HG03558 (cell line): ENCODE measurements around the gene CCDC88C.

Source experiments
- ATAC-seq: cut with Tn5 transposase; IDR thresholded peaks from one replicate; pipeline ENCODE4 v1.9.1; 2021; ENCODE audit warnings: moderate number of reproducible peaks; ENCODE audit not compliant: unreplicated experiment; ENCODE audit errors: extremely low read depth

CCDC88C gene

DNA sequence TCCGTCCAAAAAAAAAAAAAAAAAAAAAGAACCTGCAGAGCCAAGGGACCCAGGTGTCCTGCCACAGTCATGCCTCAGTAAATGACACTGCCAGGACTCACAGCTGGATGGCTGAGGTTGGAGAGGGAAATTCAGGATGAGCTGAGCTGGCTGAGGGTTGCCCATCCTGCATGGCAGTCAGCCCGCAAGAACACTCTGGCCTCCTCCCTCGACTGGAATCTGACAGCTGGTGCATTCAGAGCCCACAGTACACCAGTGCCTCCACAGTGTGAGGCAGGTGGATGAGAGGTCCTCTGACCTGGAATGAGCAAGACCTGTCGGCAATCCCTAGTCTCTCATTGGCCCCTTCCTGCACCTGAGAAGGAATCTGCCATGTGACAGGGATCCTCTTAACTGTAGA lies 98.7 kb downstream of the CCDC88C start:
- ATAC-seq = no peak

DNA sequence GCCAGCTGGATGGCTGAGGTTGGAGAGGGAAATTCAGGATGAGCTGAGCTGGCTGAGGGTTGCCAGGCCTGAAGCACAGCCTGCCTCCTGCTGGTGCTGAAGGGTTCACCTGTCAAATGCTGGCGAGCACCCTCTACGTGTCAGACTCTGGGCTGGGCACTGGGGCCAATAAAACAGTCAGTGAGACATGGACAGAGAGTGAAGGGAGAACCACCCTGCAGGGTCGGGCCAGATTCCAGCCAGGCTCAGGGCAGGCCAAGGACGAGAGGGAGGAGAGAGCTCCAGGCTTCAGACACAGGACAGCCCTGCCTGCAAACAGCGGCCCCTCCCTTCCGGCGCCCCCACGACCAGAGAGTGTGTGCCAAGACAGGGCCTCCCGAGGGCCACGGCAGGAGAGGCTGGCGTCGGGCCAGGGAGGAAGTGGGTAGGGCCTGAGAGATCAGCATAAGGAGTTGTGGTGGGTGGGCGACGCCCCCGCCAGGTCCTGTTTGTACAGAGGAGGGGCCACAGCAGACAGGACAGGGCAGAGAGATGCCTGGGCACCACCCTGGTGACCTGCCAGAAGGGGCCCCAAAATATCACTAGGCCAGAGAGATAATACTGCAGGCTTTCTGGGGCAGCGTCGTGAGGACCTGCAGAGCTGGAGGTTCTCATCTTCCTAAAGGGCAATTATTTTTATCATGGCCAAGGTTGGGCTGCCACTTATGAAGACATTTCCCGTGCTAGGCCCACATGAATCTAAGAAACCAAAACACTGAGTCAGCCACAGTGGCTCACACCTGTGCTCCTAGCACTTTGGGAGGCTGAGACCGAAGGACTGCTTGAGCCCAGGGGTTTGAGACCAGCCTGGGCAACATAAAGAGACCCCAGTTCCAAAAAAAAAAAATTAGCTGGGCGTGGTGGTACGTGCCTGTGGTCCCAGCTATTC lies 100.0 kb downstream of the CCDC88C start:
- ATAC-seq = no peak

DNA sequence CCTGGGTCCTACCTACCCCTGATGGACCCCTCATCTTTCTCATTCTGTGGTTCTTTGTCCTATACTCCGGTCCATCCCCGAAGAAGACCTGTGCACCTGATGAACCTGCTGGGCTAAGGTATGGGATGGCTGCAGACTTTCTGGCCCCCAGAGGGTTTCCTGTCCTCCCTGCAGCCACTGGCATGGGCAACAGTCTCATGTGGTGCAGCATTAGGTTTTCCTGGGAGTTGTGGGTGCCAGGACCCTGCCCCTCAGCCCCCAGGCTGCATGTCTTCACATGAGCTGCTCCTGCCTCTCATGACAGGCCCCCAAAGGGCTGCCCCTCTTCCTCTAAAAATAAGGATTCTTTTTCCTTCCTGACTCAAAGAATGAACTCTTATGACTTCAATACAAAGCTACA lies 100.9 kb downstream of the CCDC88C start:
- no peak for ATAC-seq

DNA sequence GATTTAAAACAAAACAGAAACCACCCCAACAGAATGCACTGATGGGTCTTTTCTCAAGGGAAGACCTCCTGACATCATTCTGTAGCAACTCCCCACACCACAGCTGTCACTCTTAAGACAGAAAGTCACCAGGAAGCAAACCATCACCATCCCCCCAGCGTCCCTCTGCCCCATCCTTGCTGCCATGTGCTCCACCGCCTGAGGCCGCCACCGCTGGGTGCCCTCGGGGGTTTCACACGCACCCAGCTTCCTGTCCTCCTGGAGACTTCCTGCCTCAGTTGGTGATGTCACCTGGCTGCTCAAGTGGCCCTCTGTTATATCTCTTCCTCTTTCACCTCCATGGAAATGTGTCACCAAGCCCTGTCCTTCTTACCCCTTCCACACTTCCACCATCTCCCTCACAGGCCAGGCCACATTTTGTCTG lies 101.8 kb downstream of the CCDC88C start:
- ATAC-seq = peak; percentile 56

DNA sequence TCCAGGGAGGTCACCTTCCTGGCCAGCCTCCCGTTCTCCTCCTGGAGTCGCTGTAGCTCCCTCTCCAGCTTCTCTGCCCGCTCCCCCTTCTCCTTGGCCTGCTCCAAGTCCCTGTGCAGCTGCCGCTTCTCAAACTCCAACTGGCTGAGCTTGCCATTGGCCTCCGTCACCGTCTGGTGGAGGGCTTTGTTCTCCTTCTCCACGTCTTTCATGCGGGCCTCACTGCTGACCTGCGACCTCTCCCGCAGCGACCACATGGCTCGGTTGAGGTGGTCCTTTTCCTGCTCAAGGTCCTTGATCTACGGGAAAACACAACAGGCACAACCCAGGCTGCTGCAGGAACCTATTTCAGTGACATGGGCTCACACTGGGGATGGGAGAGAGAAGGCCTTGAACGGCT lies 103.8 kb downstream of the CCDC88C start:
- ATAC-seq = no peak

DNA sequence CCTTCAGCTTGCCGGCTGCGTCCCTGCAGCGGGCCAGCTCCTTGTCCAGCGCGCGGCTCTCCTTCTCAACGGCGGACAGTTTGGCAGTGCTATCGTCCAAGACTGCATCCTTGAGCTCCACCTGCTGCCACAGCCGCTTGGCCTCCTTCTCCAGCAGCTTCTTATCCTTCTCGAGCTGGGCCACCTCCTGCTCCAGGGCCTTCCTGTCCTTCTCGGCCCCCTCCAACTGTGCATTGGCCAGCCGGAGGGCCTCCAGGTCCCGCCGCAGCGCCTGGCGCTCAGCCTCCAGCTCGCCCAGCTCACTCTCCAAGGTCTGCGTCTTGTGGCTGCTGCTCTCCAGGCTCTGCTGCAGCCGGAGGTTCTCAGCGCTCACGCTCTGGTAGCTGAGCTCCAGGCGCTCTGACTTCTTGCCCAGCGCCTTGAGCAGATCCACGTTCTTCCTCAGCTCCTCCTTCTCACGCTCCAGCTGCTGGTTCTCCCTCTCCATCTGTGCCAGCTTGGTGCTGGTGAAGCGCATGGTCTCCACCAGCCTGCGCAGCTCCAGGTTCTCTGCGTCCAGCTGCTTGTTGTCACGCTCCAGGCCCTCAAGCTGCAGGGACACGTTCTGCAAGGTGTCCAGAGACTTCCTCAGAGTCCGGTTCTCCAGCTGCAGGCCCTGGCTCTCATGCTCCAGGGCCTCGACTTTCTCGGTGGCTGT lies 104.3 kb downstream of the CCDC88C start:
- ATAC-seq = no peak

DNA sequence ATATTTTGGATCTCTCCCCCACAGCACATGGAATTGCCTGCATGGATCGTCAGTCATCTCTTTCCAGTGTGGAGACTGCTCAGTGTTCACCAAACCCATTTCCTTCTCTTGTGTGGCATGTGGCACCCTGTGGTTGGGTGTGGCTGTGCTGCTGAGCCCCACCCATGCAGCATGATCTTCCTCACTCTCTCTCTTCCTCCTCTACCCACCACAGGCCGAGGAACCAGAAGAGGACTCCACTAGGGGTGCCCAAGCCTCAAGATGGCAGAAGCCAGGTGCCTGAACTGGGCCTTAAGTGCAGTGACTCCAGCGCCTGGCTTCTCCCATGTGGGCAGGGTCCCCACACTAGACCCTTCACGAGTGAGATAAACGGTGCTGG lies 106.3 kb downstream of the CCDC88C start:
- ATAC-seq = no peak

DNA sequence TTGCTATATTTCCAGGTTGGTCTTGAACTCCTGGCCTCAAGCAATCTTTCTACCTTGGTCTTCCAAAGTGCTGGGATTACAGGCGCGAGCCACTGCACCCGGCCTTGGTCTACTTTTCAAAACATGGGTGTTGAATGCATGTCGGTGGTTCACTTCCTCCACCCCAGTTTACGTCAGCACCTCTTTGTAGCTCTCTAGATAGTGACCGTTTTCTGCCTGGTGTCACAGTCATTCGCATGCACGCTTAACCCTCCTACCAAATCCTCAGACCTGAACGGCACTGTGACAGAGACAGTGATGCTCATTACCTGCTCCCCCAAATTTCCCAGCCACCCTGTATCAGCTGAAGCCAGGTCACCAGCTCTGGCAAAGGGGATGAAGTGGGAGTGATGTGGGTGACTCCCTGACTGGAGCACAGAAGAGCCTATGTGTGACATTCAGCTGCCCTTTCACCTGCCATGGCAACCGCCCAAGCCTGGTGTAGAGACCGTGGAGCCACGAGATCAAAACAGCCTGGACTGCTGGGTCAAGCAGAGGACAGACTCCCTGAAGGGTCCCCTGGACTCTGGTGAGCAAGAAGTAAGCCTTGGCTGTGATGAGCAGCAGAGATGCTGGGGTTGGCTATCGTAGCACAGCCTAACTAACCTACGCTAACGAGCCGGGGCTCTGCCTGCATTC lies 106.9 kb downstream of the CCDC88C start:
- ATAC-seq = no peak

DNA sequence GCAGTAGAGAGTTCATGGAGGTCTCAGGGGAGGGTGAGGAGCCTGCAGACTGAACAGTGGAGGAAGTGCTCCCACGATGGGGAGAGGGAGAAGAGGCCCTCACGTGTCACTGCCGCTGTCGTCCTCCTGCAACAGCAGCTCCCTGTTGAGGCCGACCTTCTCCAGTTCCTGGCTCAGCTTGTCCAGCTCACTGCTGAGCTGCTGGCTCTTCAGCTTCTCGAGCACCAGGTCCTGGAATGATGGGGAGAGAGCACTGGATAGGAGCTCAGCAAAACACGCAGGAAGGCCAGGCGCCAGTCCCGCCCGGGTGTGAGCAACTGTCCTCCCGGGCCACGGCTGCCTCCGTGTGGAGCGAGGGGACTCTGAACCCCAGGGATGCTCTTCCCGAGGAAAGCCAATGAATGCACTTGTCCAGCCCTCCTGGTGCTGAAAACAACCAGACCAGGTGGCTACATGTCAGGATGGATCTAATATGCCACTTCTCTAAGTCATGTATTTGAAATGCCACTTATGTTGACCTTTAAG lies 107.8 kb downstream of the CCDC88C start:
- no peak for ATAC-seq

DNA sequence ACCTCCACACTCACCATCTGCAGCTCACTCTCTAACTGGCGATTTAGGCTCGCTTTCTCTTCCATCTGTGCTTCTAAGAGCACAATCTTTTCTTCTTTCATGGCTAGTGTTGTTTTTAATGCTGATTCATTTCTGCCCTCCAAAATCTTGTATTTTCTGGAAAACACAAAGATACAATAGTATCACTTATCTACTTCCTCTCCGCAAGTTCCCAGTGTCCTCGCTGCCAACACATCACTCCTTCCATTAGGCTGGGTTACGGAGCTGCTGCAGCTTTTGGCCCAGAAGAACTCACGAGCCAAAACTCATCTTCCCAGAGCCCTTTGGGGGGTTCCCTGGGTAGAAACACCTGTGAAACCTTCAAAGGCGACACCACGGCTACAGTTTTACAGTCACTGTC lies 109.3 kb downstream of the CCDC88C start:
- ATAC-seq = no peak

DNA sequence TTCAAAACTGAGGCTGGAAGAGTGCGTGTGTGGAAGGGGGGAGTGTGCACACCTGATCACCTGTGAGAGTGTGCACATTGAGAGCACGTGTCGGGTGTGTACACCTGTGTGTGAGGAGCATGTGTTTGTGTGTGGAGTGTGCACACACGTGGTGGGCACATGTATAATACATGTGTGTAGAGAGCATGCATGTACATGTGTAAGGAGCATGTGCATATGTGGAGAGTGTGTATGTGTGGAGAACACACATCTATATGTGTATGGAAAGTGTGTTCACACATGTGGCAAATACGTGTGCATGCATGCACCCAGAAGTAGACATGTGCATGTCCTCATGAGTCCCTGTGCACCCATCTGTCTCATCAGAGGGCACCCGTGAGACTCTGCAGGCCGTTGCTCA lies 110.0 kb downstream of the CCDC88C start:
- ATAC-seq = no peak

DNA sequence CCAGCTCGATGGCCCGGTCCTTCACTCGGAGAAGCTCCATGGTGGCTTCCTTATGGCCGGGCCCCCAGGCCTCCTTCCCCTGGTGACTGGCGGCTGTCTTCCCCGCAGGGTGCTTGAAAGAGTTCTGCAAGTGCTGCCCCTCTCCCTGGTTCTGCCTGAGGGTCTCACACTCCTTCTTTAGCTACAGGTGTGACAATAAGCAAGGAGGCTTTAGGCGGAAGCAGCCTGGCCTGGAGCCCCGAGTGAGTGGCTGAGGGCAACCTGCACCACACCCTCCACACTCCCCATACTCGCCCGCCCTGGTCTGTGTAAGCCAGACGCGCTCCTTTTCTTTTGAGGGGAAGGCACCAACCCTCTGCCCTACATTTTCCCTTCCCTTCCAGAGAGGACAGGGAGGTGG lies 110.6 kb downstream of the CCDC88C start:
- ATAC-seq = no peak

DNA sequence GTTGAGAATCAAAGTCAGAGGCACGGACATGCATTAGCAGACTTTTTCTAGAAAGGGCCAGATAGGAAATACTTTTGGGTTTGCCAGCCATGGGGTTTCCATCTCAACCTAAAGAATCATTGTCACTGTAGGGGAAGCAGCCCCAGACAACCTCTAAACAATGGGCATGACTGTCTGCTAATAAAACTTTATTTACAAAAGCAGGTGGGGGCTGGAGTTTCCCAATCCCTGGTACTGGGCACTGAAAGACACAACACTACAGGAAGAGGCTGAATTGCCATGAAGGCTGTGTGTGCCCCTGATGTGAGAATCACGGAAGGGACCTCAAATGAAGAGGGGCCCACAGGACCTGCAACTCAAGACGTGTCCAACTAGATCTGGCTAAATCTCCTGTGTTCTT lies 111.1 kb downstream of the CCDC88C start:
- no peak for ATAC-seq

DNA sequence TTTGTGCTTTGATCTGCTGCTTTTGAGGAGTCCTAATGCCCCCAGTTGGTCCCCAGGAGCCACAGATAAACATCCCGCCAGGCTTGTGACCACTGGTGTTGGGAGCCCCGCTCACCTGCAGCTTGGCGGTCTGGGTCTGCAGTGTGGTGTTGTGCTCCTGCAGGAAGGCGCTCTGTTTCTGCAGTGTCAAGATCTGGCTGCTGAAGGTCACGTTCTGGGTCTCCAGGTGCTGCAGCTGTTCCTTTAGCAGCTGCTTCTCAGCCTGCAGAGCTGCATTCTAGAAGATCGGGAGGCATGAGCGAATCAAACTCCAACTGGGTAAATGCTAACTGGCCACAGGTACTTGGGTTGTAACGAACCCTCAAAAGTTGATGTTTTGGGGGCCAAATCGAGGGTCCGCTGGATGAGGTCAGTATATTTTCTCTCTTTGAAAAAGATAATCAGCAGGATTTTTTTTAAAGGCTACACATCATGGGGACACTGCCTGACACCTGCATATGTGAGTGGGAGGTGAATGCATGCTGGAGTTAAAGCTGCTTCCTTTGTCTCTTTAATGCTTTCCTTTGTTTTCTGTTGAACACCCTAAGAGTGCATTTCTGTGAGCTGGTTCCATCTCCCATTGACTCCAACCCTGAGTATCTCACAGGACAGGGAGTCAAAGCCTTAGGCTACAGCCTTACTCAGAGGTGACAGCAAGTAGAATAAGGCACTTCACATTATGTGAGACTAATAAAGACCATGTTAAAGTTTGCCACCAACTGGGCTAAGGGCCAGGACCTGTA lies 111.8 kb downstream of the CCDC88C start:
- no peak for ATAC-seq

DNA sequence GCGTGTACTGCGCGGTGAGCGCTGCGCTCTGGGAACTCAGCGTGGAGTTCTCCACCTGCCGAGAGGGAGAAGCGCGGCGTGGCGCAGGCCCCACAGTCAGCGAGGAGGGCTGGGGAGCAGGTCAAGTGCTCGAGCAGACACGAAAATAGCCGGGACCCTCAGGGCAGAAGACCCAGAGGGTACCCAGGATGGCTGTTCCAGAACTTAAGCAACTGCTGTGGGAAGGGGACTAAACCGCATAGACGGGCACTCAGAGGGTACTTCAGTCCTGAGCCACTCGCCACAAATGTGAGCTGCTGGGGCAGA lies 113.7 kb downstream of the CCDC88C start:
- ATAC-seq = no peak

DNA sequence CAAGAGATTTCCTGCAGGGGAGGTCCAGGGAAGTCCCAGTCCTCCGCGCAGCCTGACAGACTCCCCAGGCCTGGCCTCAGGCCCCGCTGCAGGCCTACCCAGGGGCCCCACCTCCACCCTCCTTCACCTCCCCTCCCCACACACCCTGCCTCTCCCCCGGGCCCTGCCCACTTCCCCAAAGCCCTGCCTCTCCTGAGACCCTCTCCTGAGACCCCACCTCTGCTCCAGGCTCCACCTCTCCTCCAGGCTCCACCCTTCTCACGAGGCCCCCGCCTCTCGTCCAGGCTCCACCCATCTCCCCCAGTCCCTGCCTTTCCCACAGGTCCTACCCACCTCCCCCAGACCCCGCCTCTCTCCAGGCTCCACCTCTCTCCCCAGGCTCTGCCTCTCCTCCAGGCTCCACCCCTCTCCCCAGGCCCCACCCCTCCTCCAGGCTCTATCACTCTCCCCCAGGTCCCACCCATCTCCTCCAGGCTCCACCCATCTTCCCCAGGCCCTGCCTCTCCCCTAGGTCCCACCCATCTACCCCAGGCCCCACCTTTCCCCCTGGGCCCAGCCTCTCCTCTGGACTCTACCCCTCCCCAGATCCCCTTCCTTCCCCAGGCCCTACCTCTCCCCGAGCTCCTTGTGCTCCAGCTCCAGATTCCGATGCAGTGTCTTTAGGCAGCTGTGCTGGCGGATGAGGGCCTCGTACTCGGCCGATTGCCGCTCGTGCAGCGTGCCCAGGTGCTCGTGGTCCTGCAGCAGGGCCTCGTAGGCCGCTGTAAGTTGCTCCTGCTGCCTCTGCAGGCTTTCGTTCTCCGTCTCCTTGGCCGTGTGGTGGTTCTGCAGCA lies 114.3 kb downstream of the CCDC88C start:
- no peak for ATAC-seq

DNA sequence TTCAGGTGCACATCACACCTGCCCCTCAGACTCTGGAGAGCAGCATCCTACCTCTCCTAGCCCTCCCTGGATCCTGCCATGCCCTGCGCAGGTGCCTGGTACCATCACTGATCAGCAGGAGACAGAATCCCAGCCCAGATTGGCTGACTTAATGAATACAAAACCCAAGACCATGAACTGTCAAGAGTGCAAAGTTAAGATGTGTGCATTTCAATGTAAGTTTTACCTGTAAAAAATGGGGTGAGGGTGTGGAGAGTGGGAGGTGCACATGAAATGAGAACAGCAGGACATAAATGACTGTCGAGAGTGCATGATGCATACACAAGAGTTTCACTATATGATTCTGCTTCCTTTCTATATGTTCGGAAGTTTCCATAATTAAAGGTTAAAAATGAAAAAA lies 115.2 kb downstream of the CCDC88C start:
- no peak for ATAC-seq

DNA sequence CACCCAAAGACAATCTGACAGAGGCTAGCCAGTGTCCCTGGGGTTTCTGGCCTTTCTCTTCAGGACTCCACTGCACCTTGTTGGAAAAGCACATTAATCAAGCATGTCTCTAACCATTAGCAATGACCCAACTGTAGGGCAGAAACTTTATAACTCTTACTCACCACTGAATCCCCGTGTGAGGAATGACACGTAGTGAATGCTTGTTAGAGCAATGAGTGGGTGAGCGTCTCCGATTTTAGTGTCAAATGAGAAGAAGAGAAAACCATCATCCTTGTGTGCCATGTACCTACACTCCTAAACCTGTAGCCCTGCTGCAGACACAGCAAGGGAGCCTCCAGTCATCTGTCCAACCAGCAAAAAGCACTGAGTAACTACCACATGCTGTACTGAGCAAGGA lies 116.7 kb downstream of the CCDC88C start:
- no peak for ATAC-seq

DNA sequence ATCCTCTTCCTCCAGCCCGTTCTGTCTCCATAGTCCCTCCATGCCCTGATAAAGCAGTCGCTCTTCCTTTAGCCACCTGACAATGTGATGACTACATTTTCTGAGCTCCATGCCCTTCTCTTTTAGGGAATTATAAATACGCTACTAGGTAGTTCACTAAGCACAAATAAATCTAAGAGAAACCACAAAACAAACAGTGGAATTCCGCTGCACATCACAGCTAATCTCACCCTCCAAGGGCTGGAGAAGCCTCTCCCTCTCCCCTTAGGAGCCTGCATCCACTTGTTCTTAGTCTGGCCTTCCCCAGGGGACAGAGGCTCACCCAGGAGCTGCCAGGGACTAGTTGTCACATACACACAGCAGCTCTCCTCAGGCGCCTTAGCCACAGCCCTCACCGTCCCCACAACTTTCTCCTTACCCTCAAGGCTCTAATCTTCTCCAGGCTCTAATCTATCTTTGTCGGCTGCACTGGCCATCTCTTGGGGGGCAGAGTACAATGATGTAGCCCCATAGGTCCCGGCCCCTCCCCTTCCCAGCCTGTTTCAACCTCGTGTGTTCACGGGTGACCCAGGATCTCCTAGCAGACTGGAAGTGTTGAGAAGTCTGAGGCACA lies 117.2 kb downstream of the CCDC88C start:
- no peak for ATAC-seq
